HG03354 (cell line): Measurements from ENCODE around the gene UPF2.

Experiments
- ATAC-seq: cut with Tn5 transposase; IDR thresholded peaks from one replicate; pipeline ENCODE4 v1.9.1; 2021; ENCODE audit warnings: mild to moderate bottlenecking; ENCODE audit not compliant: unreplicated experiment, poor library complexity, severe bottlenecking

The UPF2 gene

DNA sequence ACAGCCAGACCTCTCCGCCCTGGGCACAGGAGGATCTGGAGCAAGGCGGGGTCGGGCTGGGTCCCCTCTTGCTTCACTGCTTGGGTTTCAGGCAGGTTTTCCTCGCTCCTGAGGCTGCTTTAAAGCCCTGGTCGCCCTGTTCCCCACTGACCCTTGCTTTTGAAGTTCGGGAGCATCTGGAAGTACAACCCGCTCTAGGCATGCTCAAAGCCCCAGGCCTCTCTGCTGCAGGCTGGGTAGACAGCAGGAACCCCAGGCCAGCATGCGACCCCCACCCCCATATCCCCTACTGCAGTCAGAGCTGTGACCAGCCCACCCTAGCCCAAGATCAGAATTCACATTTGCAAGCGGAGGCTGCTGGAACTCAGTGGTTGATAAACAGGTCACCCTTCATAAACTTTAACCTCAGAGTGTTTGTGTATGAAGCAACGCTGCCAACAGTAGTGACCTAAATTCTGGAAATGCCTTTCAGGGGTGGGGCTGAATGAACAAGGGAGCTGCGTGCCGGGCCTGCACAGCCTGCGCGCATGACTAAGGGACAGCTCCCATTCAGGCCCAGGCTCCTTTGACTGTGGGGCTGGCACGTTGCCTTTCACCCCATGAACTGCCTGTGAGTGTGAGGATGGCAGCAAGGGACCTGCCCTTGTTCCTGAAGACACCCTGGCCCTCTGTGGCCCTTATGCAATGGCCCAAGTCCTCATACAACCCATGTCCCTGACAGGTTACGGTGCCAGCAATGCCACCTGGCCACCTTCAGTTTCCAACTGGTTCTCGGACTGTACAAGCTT, 166.9 kb downstream of the UPF2 start:
- ATAC-seq, result no peak

DNA sequence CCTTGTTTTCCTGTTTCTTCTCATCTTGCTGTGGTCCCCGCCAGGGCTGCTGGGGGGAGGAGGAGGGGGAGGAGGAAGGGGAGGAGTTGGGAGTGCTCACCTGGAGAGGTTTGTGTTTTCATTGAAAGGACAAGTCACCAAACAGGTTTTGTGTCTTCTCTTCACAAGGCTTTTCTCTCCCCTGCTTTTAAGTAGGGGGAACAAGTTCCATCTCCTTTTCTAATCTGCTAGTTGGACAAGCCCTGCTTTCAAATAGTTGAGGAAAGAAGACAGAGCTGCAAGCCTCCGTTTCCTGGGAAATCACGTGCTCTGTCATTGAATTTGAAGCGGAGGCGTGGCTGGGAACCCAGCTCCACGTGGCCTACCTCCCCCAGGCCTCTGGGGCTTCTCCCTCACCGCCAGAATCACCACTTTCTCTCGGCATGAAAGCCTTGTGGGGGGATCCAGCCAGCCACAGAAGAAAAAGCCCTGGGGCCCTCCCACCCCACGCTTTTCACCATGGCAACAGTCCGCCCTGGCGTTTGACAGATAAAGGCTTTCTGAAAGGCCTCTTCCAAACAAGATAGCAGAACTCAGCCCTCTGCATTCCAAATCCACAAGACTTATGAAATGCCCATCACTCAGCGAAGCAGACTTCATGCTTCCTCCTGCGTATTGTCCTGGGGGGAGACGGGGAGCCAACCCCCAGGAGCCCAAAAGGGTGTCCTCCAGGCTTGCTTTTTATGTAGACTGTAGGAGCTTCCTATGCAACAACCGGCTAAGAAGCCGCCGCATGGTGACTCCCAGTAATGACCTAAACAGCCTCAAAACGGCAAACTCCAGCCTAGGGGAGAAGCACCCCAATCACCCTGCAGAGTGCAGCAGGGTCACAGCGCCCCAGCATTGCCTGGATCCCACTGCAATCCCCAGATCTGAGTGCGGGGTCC, 167.8 kb downstream of the UPF2 start:
- no peak for ATAC-seq

DNA sequence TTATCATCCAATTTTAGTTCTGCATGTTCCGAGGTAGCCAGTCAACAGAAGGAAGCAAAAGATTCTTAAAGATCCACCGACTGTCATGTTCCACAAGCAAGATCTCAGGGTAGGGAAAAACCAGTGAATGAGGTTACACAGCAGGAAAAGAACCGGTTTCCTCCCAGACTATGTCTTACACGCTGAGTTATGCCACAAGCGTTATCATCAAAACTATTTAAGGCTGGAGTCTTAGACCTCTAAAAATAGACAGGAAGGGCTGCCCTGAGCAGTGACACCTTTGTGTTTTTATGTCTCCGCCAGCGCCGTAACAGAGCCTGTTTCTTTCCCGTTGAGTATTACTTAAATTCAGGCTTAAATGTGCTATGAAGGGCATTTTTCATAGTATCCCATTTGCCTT, 171.1 kb downstream of the UPF2 start:
- ATAC-seq, result no peak

DNA sequence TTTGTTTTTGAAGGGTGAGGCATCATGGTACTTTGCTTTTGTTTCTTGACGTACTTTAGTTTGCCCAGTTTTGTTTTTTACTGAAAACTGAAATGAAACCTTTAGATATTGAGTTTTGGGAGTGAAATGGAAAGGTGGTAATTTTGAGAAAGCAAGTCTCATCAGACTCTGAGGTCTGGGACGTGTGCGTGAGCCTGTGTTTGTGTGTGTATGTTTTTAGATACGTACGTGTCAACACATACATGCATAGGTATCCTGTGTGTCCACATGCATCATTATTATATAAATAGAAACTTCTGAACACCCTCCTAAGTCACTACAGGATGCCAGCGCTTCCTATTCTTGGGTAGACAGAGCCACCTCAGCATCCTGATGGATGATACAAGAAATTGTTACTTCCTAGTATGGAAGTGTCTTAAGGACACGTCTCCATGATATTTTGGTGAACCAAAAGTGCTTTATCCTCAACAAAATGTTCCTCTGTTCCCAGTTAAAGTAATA, 171.7 kb downstream of the UPF2 start:
- ATAC-seq, result no peak

DNA sequence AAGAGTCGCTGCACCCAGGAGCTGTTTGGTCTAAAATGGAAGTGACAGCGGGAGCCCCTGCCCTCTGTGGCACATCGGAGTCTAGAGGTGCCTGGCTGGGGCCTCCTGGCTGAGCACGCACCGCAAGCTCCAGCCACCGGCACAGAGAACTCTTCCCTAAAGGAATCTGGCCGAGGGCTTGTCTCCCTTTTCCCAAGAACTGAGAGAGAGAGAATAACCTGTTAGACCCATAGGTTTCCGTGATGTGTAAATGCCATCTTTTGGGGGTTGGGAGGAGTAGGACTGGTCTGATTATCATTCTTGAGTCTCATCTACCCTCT, 172.2 kb downstream of the UPF2 start:
- no peak for ATAC-seq
